ENCODE measurements around the gene SLC9A7.

- TF ChIP-seq CTCF (IDR thresholded peaks at IDR 0.05), result no peak
- no peak for TF ChIP-seq POLR2A (IDR thresholded peaks at IDR 0.05)
Observed at GRCh38 chrX:46757052-46757451, 1.9 kb downstream of the SLC9A7 start.
